Astrocyte (in vitro differentiated cells and primary cell): ENCODE measurements around the gene RPS6KA2. TPM values are rescaled to one million over a fixed set of nuclear protein-coding genes. Genes with fewer than 3 reads are reported as not detected.

Experiments used
- DNase-seq: peaks from one replicate; pipeline ENCODE4 v3.0.0-alpha.2; 2010; ENCODE audit warnings: low read depth
- FAIRE-seq: peaks from 2 replicates; lab custom pipeline; 2011; peaks lifted over from hg19 to GRCh38; lab: Jason Lieb, UNC
- H2AFZ ChIP-seq: 2 replicates; pipeline ENCODE4 v1.6.0; 2012; ENCODE audit warnings: low read depth, low read length, inconsistent platforms
- H3K27ac ChIP-seq: 2 replicates; pipeline ENCODE4 v1.5.1; 2011; ENCODE audit warnings: low read depth, low read length, inconsistent platforms
- H3K27me3 ChIP-seq: 2 replicates; pipeline ENCODE4 v1.6.0; 2011; ENCODE audit warnings: low read length, inconsistent platforms; ENCODE audit not compliant: insufficient read depth
- H3K36me3 ChIP-seq: 2 replicates; pipeline ENCODE4 v1.5.1; 2011; ENCODE audit warnings: low read length, inconsistent platforms; ENCODE audit not compliant: insufficient read depth
- H3K4me1 ChIP-seq: 2 replicates; pipeline ENCODE4 v1.5.1; 2011; ENCODE audit warnings: low read length, inconsistent platforms; ENCODE audit not compliant: insufficient read depth
- H3K4me2 ChIP-seq: 2 replicates; pipeline ENCODE4 v1.6.0; 2012; ENCODE audit warnings: low read length, inconsistent platforms
- H3K4me3 ChIP-seq: 2 replicates; pipeline ENCODE4 v1.5.1; 2011; ENCODE audit warnings: low read depth, mild to moderate bottlenecking, low read length, inconsistent platforms; ENCODE audit not compliant: insufficient read depth
- H3K79me2 ChIP-seq: 2 replicates; pipeline ENCODE4 v1.6.0; 2012; ENCODE audit warnings: mild to moderate bottlenecking, low read length, inconsistent platforms; ENCODE audit not compliant: insufficient read depth
- H3K9ac ChIP-seq: 2 replicates; pipeline ENCODE4 v1.6.0; 2012; ENCODE audit warnings: mild to moderate bottlenecking, low read length, inconsistent platforms
- H3K9me3 ChIP-seq: 2 replicates; pipeline ENCODE4 v1.5.1; 2012; ENCODE audit warnings: low read depth, mild to moderate bottlenecking, low read length, inconsistent platforms; ENCODE audit not compliant: insufficient read depth
- H4K20me1 ChIP-seq: 2 replicates; pipeline ENCODE4 v1.6.0; 2012; ENCODE audit warnings: low read length, inconsistent platforms; ENCODE audit not compliant: insufficient read depth
- H3K27ac Mint-ChIP-seq: one replicate; pipeline ENCODE4 v1.8.0; 2021; ENCODE audit warnings: mild to moderate bottlenecking, mixed read lengths; ENCODE audit not compliant: unreplicated experiment
- H3K27me3 Mint-ChIP-seq: one replicate; pipeline ENCODE4 v1.8.0; 2021; ENCODE audit warnings: low read depth, mixed read lengths; ENCODE audit not compliant: unreplicated experiment
- H3K36me3 Mint-ChIP-seq: one replicate; pipeline ENCODE4 v1.8.0; 2021; ENCODE audit warnings: low read depth, mixed read lengths; ENCODE audit not compliant: unreplicated experiment
- H3K4me1 Mint-ChIP-seq: one replicate; pipeline ENCODE4 v1.8.0; 2021; ENCODE audit warnings: low read depth, mixed read lengths; ENCODE audit not compliant: unreplicated experiment
- H3K4me3 Mint-ChIP-seq: one replicate; pipeline ENCODE4 v1.8.0; 2021; ENCODE audit warnings: mild to moderate bottlenecking, moderate library complexity, mixed read lengths; ENCODE audit not compliant: unreplicated experiment
- H3K9me3 Mint-ChIP-seq: one replicate; pipeline ENCODE4 v1.8.0; 2021; ENCODE audit warnings: mild to moderate bottlenecking, mixed read lengths; ENCODE audit not compliant: unreplicated experiment
- CTCF ChIP-seq: IDR thresholded peaks from 2 replicates; pipeline ENCODE4 v1.5.1; 2011; ENCODE audit warnings: low read depth, mild to moderate bottlenecking, inconsistent platforms, low read length, moderate library complexity; ENCODE audit not compliant: insufficient read depth
- EZH2 ChIP-seq: IDR thresholded peaks from 2 replicates; pipeline ENCODE4 v1.6.1; 2012; ENCODE audit warnings: mild to moderate bottlenecking, low read length, inconsistent platforms; ENCODE audit not compliant: insufficient read depth
- total RNA-seq: library from RNA; stranded (reverse); gene quantifications from 2 replicates; pipeline ENCODE4 v1.2.1, GENCODE V29; 2021

The RPS6KA2 gene
- total RNA-seq, 1 donor from 2014 or later, result 33.5 TPM

DNA sequence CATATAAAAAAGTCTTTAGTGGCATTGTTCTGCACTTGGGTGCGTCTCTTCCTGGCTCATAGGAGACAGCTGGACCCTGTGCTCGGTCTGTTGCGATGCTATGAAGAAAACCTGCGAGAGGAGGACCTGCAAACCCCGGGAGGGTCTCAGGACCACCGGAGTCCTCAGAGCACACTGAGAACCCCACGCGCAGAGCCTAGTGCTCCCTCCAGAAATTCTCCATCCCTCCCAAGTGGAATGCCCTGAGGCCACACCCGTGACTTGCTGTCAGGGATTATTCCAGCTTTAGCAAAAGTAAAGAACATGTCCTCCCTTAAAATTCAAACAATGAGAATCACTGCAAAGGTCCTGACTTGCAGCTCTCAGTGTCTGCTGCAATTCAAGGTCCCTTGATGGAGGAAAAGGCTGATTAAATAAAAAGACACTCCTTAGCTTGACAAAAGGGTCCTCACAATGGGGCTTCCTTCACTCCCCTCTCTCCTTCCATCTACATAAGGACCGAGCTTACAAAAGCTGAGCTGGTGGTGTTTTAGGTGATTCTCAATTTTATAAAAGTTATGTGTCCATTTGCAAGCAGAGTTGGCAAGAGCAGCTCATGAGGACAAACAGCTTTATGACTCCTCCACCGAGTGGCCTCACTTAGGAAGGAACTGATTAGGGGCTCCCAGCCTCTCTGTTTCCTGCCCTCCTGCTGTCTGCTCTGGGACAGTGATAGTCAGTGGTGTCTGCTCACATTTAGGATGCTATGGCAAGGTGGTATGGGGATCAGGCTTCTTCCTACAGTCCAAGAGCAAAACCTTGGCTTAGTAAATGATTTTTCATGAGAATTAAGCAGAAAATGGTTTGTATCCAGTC, 137.5 kb downstream of the RPS6KA2 start:
- Mint-ChIP-seq H3K27me3 (no peaks in the 10 kb centered on the region), H3K27ac (no peak overlapping the region), H3K36me3 (peaks cover 30% of the 10 kb centered on the region), H3K9me3 (peaks cover 2% of the 10 kb centered on the region), H3K4me1 (peaks cover 3% of the 10 kb centered on the region), H3K4me3 (no peak overlapping the region)
- Histone ChIP-seq H3K4me1 (peaks cover 7% of the 10 kb centered on the region), H3K27me3 (no peaks in the 10 kb centered on the region), H3K36me3 (no peaks in the 10 kb centered on the region), H3K9ac (no peak overlapping the region), H3K9me3 (no peaks in the 10 kb centered on the region), H3K79me2 (no peaks in the 10 kb centered on the region), H3K4me3 (no peak overlapping the region), H4K20me1 (no peaks in the 10 kb centered on the region), H2AFZ (no peak overlapping the region), H3K4me2 (no peak overlapping the region), H3K27ac (no peak overlapping the region)
- DNase-seq, result no peak
- TF ChIP-seq CTCF (no peak), EZH2 (no peak)
- FAIRE-seq, result no peak

GRCh38 chr6:166488701-166489100, 138.3 kb downstream of the RPS6KA2 start:
- Mint-ChIP-seq H3K4me1 (peaks cover 3% of the 10 kb centered on the region), H3K27me3 (no peaks in the 10 kb centered on the region), H3K27ac (no peak overlapping the region), H3K36me3 (peaks cover 33% of the 10 kb centered on the region), H3K4me3 (no peak overlapping the region), H3K9me3 (peaks cover 2% of the 10 kb centered on the region)
- no peaks in the 10 kb centered on the region for H3K9me3 ChIP-seq
- FAIRE-seq, result no peak
- H4K20me1 ChIP-seq, result no peaks in the 10 kb centered on the region
- H3K36me3 ChIP-seq, result no peaks in the 10 kb centered on the region
- TF ChIP-seq EZH2 (no peak), CTCF (no peak)
- no peak overlapping the region for H3K4me2 ChIP-seq
- H3K9ac ChIP-seq, result no peak overlapping the region
- no peak overlapping the region for H2AFZ ChIP-seq
- no peaks in the 10 kb centered on the region for H3K79me2 ChIP-seq
- H3K4me3 ChIP-seq, result no peak overlapping the region
- H3K27ac ChIP-seq, result no peak overlapping the region
- DNase-seq, result no peak
- H3K27me3 ChIP-seq, result no peaks in the 10 kb centered on the region
- H3K4me1 ChIP-seq, result peaks cover 7% of the 10 kb centered on the region
